Neural cell (in vitro differentiated cells): ENCODE data around the gene CLHC1. TPM values are rescaled to one million over a fixed set of nuclear protein-coding genes. Genes with fewer than 3 reads are reported as not detected.

Experiments
- H2AFZ ChIP-seq: fragments of 200-600, 300-800 bp; sonication (generic), shearing (Covaris generic); 2 replicates; pipeline ENCODE4 v1.6.0; 2014; ENCODE audit warnings: low read depth, mild to moderate bottlenecking, antibody characterized with exemption, low read length, moderate library complexity
- H3F3A ChIP-seq: fragments of 200-600 bp; shearing (Covaris generic); 2 replicates; pipeline ENCODE4 v1.6.1; 2016; ENCODE audit warnings: mild to moderate bottlenecking, moderate library complexity, mixed read lengths, antibody characterized with exemption, low read length; ENCODE audit not compliant: insufficient read depth, poor library complexity, severe bottlenecking
- H3K27ac ChIP-seq: fragments of 200-600, 300-800 bp; sonication (generic), shearing (Covaris generic); 2 replicates; pipeline ENCODE4 v1.5.1; 2014; ENCODE audit warnings: mild to moderate bottlenecking, low read length, moderate library complexity
- H3K27me3 ChIP-seq: fragments of 300-800, 200-600 bp; sonication (generic), shearing (Covaris generic); 2 replicates; pipeline ENCODE4 v1.6.0; 2014; ENCODE audit warnings: mild to moderate bottlenecking, low read depth, low read length, moderate library complexity; ENCODE audit not compliant: insufficient read depth
- H3K36me3 ChIP-seq: fragments of 300-800, 200-600 bp; sonication (generic), shearing (Covaris generic); 2 replicates; pipeline ENCODE4 v1.5.1; 2014; ENCODE audit warnings: mild to moderate bottlenecking, antibody characterized with exemption, low read length, moderate library complexity; ENCODE audit not compliant: insufficient read depth
- H3K4me2 ChIP-seq: fragments of 300-800, 200-600 bp; sonication (generic), shearing (Covaris generic); 2 replicates; pipeline ENCODE4 v1.6.0; 2014; ENCODE audit warnings: mild to moderate bottlenecking, low read length
- H3K4me3 ChIP-seq: fragments of 300-800, 200-600 bp; sonication (generic), shearing (Covaris generic); 2 replicates; pipeline ENCODE4 v1.5.1; 2014; ENCODE audit warnings: mild to moderate bottlenecking, low read length, moderate library complexity
- H3K79me2 ChIP-seq: fragments of 200-600 bp; shearing (Covaris generic); replicated peaks from 2 replicates; pipeline ENCODE4 v1.6.0; 2014; ENCODE audit warnings: mild to moderate bottlenecking, low read length, moderate library complexity; ENCODE audit not compliant: insufficient read depth
- H3K9ac ChIP-seq: fragments of 300-800, 200-600 bp; sonication (generic), shearing (Covaris generic); 2 replicates; pipeline ENCODE4 v1.6.1; 2016; ENCODE audit warnings: mild to moderate bottlenecking, low read length, mixed read lengths
- H3K9me2 ChIP-seq: fragments of 200-600 bp; shearing (Covaris generic); 2 replicates; pipeline ENCODE4 v1.6.1; 2016; ENCODE audit warnings: mild to moderate bottlenecking, low read length, mixed read lengths; ENCODE audit not compliant: insufficient read depth
- H3K9me3 ChIP-seq: fragments of 200-600, 300-800 bp; sonication (generic), shearing (Covaris generic); 2 replicates; pipeline ENCODE4 v1.6.1; 2016; ENCODE audit warnings: mild to moderate bottlenecking, mixed run types, low read length, moderate library complexity, mixed read lengths
- H4K20me1 ChIP-seq: fragments of 200-600 bp; shearing (Covaris generic); 2 replicates; pipeline ENCODE4 v1.6.1; 2016; ENCODE audit warnings: mild to moderate bottlenecking, mixed run types; ENCODE audit not compliant: insufficient read depth
- CTCF ChIP-seq: fragments of 450-650 bp; IDR thresholded peaks from 2 replicates; pipeline ENCODE4 v1.5.1; 2014; ENCODE audit warnings: antibody characterized with exemption, mild to moderate bottlenecking, moderate library complexity; ENCODE audit not compliant: poor library complexity, severe bottlenecking
- EP300 ChIP-seq: fragments of 450-650 bp; conservative IDR thresholded peaks from 2 replicates; pipeline ENCODE4 v1.6.1; 2014; ENCODE audit warnings: antibody characterized with exemption, mild to moderate bottlenecking, moderate library complexity; ENCODE audit not compliant: poor library complexity, severe bottlenecking
- EZH2 ChIP-seq: fragments of 200-600, 300-800 bp; shearing (Covaris generic), sonication (generic); IDR thresholded peaks from 2 replicates; pipeline ENCODE4 v1.6.1; 2014; ENCODE audit warnings: antibody characterized with exemption, low read length, borderline replicate concordance, mild to moderate bottlenecking; ENCODE audit not compliant: insufficient read depth, poor library complexity, severe bottlenecking
- MXI1 ChIP-seq: fragments of 450-650 bp; conservative IDR thresholded peaks from 2 replicates; pipeline ENCODE4 v1.6.1; 2014; ENCODE audit warnings: antibody characterized with exemption, mild to moderate bottlenecking; ENCODE audit not compliant: poor library complexity, severe bottlenecking
- POLR2AphosphoS5 ChIP-seq: IDR thresholded peaks from 2 replicates; pipeline ENCODE4 v1.6.1; 2012
- RAD21 ChIP-seq: fragments of 450-650 bp; conservative IDR thresholded peaks from 2 replicates; pipeline ENCODE4 v1.6.1; 2014; ENCODE audit warnings: antibody characterized with exemption, mild to moderate bottlenecking, moderate library complexity
- SMC3 ChIP-seq: fragments of 450-650 bp; conservative IDR thresholded peaks from 2 replicates; pipeline ENCODE4 v1.6.1; 2014; ENCODE audit warnings: antibody characterized with exemption, mild to moderate bottlenecking, moderate library complexity; ENCODE audit not compliant: poor library complexity
- TAF1 ChIP-seq: IDR thresholded peaks from 2 replicates; pipeline ENCODE4 v1.6.1; 2012; ENCODE audit warnings: low read depth
- polyA plus RNA-seq: library from polyadenylated mRNA; depleted of rRNA; stranded (reverse); fragments of >200 nt; gene quantifications from 2 replicates; pipeline ENCODE4 v1.2.3, GENCODE V29; 2014
- TF ChIP-seq, protein P1 (sequence below): IDR thresholded peaks from 2 replicates; pipeline ENCODE4 v1.6.1; 2012; ENCODE audit warnings: borderline replicate concordance

CLHC1 gene
- polyA plus RNA-seq, 1 donor from 2014 or later = 43.6 TPM

- Histone ChIP-seq H3K27ac (no peak overlapping the region), H3K9ac (no peak overlapping the region), H3K27me3 (no peaks in the 10 kb centered on the region), H3K4me3 (no peak overlapping the region), H3K4me2 (no peak overlapping the region), H4K20me1 (no peaks in the 10 kb centered on the region), H3K36me3 (no peaks in the 10 kb centered on the region), H2AFZ (no peak overlapping the region), H3K79me2 (no peaks in the 10 kb centered on the region), H3F3A (peaks cover 5% of the 10 kb centered on the region), H3K9me3 (no peaks in the 10 kb centered on the region), H3K9me2 (no peaks in the 10 kb centered on the region)
- no peak for TF ChIP-seq POLR2AphosphoS5
- TF ChIP-seq MXI1 = no peak
- no peak for TF ChIP-seq SMC3
- TF ChIP-seq EZH2 = no peak
- TF ChIP-seq CTCF = no peak
Measured at GRCh38 chr2:55159752-55160151, 72.3 kb downstream of the CLHC1 start.

GRCh38 chr2:55159037-55159651 lies 72.9 kb downstream of the CLHC1 start:
- Histone ChIP-seq H3K9ac (no peak overlapping the region), H3F3A (peaks cover 5% of the 10 kb centered on the region), H3K27me3 (no peaks in the 10 kb centered on the region), H3K79me2 (no peaks in the 10 kb centered on the region), H2AFZ (no peak overlapping the region), H3K9me2 (no peaks in the 10 kb centered on the region), H3K9me3 (no peaks in the 10 kb centered on the region), H3K36me3 (no peaks in the 10 kb centered on the region), H4K20me1 (no peaks in the 10 kb centered on the region), H3K4me3 (no peak overlapping the region), H3K27ac (no peak overlapping the region), H3K4me2 (no peak overlapping the region)
- TF ChIP-seq MXI1 (no peak), EP300 (no peak), CTCF (no peak), EZH2 (no peak), POLR2AphosphoS5 (no peak), RAD21 (no peak), SMC3 (no peak), TAF1 (no peak)
- TF ChIP-seq, protein P1, sequence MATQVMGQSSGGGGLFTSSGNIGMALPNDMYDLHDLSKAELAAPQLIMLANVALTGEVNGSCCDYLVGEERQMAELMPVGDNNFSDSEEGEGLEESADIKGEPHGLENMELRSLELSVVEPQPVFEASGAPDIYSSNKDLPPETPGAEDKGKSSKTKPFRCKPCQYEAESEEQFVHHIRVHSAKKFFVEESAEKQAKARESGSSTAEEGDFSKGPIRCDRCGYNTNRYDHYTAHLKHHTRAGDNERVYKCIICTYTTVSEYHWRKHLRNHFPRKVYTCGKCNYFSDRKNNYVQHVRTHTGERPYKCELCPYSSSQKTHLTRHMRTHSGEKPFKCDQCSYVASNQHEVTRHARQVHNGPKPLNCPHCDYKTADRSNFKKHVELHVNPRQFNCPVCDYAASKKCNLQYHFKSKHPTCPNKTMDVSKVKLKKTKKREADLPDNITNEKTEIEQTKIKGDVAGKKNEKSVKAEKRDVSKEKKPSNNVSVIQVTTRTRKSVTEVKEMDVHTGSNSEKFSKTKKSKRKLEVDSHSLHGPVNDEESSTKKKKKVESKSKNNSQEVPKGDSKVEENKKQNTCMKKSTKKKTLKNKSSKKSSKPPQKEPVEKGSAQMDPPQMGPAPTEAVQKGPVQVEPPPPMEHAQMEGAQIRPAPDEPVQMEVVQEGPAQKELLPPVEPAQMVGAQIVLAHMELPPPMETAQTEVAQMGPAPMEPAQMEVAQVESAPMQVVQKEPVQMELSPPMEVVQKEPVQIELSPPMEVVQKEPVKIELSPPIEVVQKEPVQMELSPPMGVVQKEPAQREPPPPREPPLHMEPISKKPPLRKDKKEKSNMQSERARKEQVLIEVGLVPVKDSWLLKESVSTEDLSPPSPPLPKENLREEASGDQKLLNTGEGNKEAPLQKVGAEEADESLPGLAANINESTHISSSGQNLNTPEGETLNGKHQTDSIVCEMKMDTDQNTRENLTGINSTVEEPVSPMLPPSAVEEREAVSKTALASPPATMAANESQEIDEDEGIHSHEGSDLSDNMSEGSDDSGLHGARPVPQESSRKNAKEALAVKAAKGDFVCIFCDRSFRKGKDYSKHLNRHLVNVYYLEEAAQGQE = no peak
